Astrocyte (in vitro differentiated cells and primary cell): ENCODE results near the gene BDP1.
"Not testable (repeated sequence)": the region's sequence is repeated elsewhere in the genome, so short reads cannot be mapped to it uniquely, and the experiment has no call there.

Experiments
- CTCF ChIP-seq: IDR thresholded peaks from 2 replicates; pipeline ENCODE4 v1.5.1; 2011; ENCODE audit warnings: low read depth, mild to moderate bottlenecking, inconsistent platforms, low read length, moderate library complexity; ENCODE audit not compliant: insufficient read depth
- EZH2 ChIP-seq: IDR thresholded peaks from 2 replicates; pipeline ENCODE4 v1.6.1; 2012; ENCODE audit warnings: mild to moderate bottlenecking, low read length, inconsistent platforms; ENCODE audit not compliant: insufficient read depth

- TF ChIP-seq CTCF, EZH2: not testable (repeated sequence)
These were observed 96.7 kb downstream of the BDP1 start for GRCh38 chr5:71552026-71552749.
